ENCODE measurements around the gene HNRNPA3. TPM values are rescaled to one million over a fixed set of nuclear protein-coding genes. Genes with fewer than 3 reads are reported as not detected.
"Not testable (repeated sequence)": the region's sequence is repeated elsewhere in the genome, so short reads cannot be mapped to it uniquely, and the experiment has no call there.

The HNRNPA3 gene
- total and polyA plus RNA-seq, 4 donors, result 155 to 182 (median 166) TPM

DNA sequence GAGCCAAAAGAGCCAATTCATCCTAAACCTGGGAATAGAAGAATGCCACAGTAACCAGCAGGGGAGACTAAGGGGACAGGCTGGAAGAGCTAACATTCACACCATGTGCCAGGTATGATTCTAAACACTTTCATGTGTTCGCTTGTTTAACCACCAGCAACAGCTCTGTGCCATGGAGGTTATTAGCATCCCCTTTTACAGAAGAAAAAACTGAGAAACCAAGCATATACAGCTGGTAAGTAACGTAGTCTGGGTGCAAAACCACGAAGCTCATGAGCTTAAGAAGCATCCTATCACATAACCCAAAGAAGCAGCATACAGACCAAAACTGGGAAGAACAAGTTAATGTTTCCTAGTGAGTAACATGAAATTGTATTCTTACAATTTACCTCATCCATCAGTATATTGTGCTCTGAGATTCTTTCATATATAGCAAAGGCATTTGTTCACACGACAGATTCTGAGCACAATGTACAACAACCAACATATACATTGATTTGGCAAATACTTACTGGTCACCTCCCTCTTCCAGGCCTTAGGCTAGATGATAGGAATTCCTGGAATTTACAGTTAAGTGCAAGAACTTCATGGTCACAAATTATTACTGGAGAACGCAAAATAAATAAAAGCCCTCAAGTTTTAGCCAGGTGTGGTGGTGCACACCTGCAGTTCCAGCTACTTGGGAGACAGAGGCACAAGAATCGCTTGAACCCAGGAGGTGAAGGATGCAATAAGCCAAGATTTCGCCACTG, 36.5 kb upstream of the HNRNPA3 start:
- peaks cover 0 to 4% (median 2%) of the 10 kb centered on the region in 5 donors for H3K4me1 ChIP-seq (ENCODE audit: control insufficient read depth in 5 of 5, insufficient read depth in 5 of 5, low read length in 5 of 5)
- H3K27ac ChIP-seq (ENCODE audit: low read depth in 1 of 2, low read length in 1 of 2), result no peak overlapping the region
- no peak overlapping the region for H3K9ac ChIP-seq (ENCODE audit: insufficient read depth in 1 of 2, low read length in 2 of 2)
- H3K9me3 ChIP-seq (ENCODE audit: control insufficient read depth in 4 of 4, insufficient read depth in 3 of 4, low read length in 3 of 4), result no peaks in the 10 kb centered on the region
- H3K27me3 ChIP-seq (ENCODE audit: control insufficient read depth in 3 of 3, insufficient read depth in 3 of 3, low read length in 2 of 3), result no peaks in the 10 kb centered on the region
- DNase-seq, result no peak
- WGBS, 2 donors, result 86 to 90% methylated on average over 7 of the region's 7 CpGs
- no peaks in the 10 kb centered on the region for H3K36me3 ChIP-seq (ENCODE audit: control insufficient read depth in 4 of 4, insufficient read depth in 4 of 4, low read length in 4 of 4)
- H3K4me3 ChIP-seq, result no peak overlapping the region
- ATAC-seq (ENCODE audit: insufficient read depth, low FRiP score), result no peak
- TF ChIP-seq, protein P1, sequence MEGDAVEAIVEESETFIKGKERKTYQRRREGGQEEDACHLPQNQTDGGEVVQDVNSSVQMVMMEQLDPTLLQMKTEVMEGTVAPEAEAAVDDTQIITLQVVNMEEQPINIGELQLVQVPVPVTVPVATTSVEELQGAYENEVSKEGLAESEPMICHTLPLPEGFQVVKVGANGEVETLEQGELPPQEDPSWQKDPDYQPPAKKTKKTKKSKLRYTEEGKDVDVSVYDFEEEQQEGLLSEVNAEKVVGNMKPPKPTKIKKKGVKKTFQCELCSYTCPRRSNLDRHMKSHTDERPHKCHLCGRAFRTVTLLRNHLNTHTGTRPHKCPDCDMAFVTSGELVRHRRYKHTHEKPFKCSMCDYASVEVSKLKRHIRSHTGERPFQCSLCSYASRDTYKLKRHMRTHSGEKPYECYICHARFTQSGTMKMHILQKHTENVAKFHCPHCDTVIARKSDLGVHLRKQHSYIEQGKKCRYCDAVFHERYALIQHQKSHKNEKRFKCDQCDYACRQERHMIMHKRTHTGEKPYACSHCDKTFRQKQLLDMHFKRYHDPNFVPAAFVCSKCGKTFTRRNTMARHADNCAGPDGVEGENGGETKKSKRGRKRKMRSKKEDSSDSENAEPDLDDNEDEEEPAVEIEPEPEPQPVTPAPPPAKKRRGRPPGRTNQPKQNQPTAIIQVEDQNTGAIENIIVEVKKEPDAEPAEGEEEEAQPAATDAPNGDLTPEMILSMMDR (IDR thresholded peaks at IDR 0.05; ENCODE audit: control extremely low read depth, extremely low read depth), result no peak

DNA sequence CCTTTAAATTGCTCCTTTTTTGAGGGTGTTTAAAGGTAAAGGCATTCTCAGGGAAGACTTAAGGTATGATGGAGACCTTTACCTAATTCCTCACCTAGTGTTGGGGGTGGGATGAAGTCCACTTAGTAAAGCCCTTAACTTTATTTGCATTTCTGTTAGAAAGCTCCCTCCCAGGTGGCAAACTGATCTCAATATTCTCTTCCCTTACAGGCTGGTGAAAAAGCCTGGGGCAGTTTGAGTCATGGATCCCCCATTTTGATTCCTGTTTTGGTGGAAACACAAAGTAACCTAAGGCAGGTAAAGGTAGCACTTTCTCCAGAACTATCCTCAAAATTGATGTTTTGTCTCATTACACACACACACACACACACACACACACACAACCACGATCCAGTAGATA, 33.8 kb upstream of the HNRNPA3 start:
- no peaks in the 10 kb centered on the region for H3K27me3 ChIP-seq (ENCODE audit: control insufficient read depth in 3 of 3, insufficient read depth in 3 of 3, low read length in 2 of 3)
- H3K27ac ChIP-seq (ENCODE audit: low read depth in 1 of 2, low read length in 1 of 2), result no peak overlapping the region
- WGBS, 2 donors, result 51 to 76% methylated on average over 1 of the region's 1 CpG
- TF ChIP-seq, protein P1 (IDR thresholded peaks at IDR 0.05; ENCODE audit: control extremely low read depth, extremely low read depth), result no peak
- H3K9me3 ChIP-seq (ENCODE audit: control insufficient read depth in 4 of 4, insufficient read depth in 3 of 4, low read length in 3 of 4), result no peaks in the 10 kb centered on the region
- H3K4me1 ChIP-seq (ENCODE audit: control insufficient read depth in 5 of 5, insufficient read depth in 5 of 5, low read length in 5 of 5), result no peaks in the 10 kb centered on the region
- DNase-seq, result no peak
- no peak overlapping the region for H3K9ac ChIP-seq (ENCODE audit: insufficient read depth in 1 of 2, low read length in 2 of 2)
- H3K4me3 ChIP-seq, result no peak overlapping the region
- no peak for ATAC-seq (ENCODE audit: insufficient read depth, low FRiP score)
- no peaks in the 10 kb centered on the region for H3K36me3 ChIP-seq (ENCODE audit: control insufficient read depth in 4 of 4, insufficient read depth in 4 of 4, low read length in 4 of 4)

DNA sequence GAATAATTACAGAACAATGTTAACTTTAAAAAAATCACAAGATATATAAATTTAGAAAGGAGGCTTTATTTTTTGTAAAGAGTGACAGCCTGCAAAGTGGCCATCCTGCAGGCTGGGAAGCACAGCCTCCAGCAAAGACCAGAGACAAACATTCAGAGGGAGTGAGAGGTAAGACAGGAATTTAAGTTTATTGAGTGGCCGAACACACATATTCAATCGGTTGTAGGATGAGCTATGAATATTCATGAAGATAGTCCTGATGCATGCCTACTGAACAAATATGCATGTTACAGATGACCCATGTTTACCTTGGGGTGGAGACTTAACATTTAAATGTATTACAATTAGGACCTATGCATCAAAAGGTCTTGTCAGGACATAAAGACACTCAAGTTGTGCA, 33.4 kb upstream of the HNRNPA3 start:
- ATAC-seq (ENCODE audit: insufficient read depth, low FRiP score), result no peak
- H3K27me3 ChIP-seq (ENCODE audit: control insufficient read depth in 3 of 3, insufficient read depth in 3 of 3, low read length in 2 of 3), result no peaks in the 10 kb centered on the region
- no peak overlapping the region for H3K4me3 ChIP-seq
- TF ChIP-seq, protein P1 (IDR thresholded peaks at IDR 0.05; ENCODE audit: control extremely low read depth, extremely low read depth), result no peak
- no peak overlapping the region for H3K9ac ChIP-seq (ENCODE audit: insufficient read depth in 1 of 2, low read length in 2 of 2)
- no peaks in the 10 kb centered on the region for H3K36me3 ChIP-seq (ENCODE audit: control insufficient read depth in 4 of 4, insufficient read depth in 4 of 4, low read length in 4 of 4)
- H3K4me1 ChIP-seq (ENCODE audit: control insufficient read depth in 5 of 5, insufficient read depth in 5 of 5, low read length in 5 of 5), result no peaks in the 10 kb centered on the region
- no peaks in the 10 kb centered on the region for H3K9me3 ChIP-seq (ENCODE audit: control insufficient read depth in 4 of 4, insufficient read depth in 3 of 4, low read length in 3 of 4)
- WGBS, 2 donors, result 86 to 94% methylated on average over 2 of the region's 2 CpGs
- no peak overlapping the region for H3K27ac ChIP-seq (ENCODE audit: low read depth in 1 of 2, low read length in 1 of 2)
- DNase-seq, result no peak

DNA sequence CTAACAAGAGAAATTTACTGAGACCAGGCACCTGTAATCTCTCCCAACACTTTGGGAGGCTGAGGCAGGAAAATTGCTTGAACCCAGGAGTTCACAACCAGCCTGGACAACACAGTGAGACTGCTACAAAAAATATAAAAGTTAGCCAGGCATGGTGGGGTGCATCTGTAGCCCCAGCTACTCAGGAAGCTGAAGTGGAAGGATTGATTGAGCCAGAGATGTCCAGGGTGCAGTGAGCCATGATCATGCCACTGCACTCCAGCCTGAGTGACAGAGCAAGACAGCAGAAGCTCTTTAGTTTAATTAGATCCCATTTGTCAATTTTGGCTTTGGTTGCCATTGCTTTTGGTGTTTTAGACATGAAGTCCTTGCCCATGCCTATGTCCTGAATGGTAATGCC, 32.9 kb upstream of the HNRNPA3 start:
- not testable (repeated sequence) for H3K27ac ChIP-seq (ENCODE audit: low read depth in 1 of 2, low read length in 1 of 2); ATAC-seq (ENCODE audit: insufficient read depth, low FRiP score); H3K9ac ChIP-seq (ENCODE audit: insufficient read depth in 1 of 2, low read length in 2 of 2); H3K27me3 ChIP-seq (ENCODE audit: control insufficient read depth in 3 of 3, insufficient read depth in 3 of 3, low read length in 2 of 3); DNase-seq; H3K36me3 ChIP-seq (ENCODE audit: control insufficient read depth in 4 of 4, insufficient read depth in 4 of 4, low read length in 4 of 4); H3K4me3 ChIP-seq; H3K9me3 ChIP-seq (ENCODE audit: control insufficient read depth in 4 of 4, insufficient read depth in 3 of 4, low read length in 3 of 4); H3K4me1 ChIP-seq (ENCODE audit: control insufficient read depth in 5 of 5, insufficient read depth in 5 of 5, low read length in 5 of 5)
